Peyer's patch (tissue), 4 donors: ENCODE measurements around the gene C1RL.

Experiments
- POLR2A ChIP-seq, 2 donors: fragments of 450-650 bp; IDR thresholded peaks; one replicate each; pipeline ENCODE4 v1.5.1; 2017; ENCODE audit warnings: antibody characterized with exemption in 2 of 2, mild to moderate bottlenecking in 2 of 2, moderate library complexity in 2 of 2
- TF ChIP-seq, protein P1 (sequence below), 6 experiments: fragments of 450-650 bp in 4 of 6; fragments of 200-600 bp in 2 of 6; sonication (generic) in 1 of 6; IDR thresholded peaks; one replicate each; pipeline ENCODE4 v1.5.1; 2017 to 2019; ENCODE audit warnings: antibody characterized with exemption in 6 of 6, mild to moderate bottlenecking in 3 of 6, moderate library complexity in 1 of 6

DNA sequence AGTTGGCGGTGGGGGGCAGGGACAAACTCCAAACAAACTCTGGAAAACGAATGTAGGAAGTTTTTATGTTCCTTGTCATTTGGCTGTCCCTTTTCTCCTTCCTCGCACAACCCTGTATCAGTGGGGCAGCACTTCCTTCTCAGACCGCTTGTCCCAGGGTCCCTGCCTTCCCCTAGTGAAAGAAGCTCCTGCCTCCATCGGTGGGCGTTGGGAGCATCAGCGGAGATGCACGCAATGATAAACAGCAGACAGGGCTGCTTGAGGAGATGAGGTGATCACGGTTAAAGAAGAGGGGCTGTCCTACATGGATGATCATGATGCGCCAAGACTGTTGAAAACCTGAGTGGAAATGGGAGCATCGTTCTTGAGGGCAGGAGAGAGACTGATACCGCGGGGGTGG lies 47.9 kb downstream of the C1RL start:
- TF ChIP-seq, protein P1, sequence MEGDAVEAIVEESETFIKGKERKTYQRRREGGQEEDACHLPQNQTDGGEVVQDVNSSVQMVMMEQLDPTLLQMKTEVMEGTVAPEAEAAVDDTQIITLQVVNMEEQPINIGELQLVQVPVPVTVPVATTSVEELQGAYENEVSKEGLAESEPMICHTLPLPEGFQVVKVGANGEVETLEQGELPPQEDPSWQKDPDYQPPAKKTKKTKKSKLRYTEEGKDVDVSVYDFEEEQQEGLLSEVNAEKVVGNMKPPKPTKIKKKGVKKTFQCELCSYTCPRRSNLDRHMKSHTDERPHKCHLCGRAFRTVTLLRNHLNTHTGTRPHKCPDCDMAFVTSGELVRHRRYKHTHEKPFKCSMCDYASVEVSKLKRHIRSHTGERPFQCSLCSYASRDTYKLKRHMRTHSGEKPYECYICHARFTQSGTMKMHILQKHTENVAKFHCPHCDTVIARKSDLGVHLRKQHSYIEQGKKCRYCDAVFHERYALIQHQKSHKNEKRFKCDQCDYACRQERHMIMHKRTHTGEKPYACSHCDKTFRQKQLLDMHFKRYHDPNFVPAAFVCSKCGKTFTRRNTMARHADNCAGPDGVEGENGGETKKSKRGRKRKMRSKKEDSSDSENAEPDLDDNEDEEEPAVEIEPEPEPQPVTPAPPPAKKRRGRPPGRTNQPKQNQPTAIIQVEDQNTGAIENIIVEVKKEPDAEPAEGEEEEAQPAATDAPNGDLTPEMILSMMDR (IDR thresholded peaks at IDR 0.05): no peak
- TF ChIP-seq POLR2A (IDR thresholded peaks at IDR 0.05): no peak
